Pulmonary artery endothelial cell (primary cell): ENCODE results near the gene ANGPTL7. TPM values are rescaled to one million over a fixed set of nuclear protein-coding genes. Genes with fewer than 3 reads are reported as not detected.
"Not testable (repeated sequence)": the region's sequence is repeated elsewhere in the genome, so short reads cannot be mapped to it uniquely, and the experiment has no call there.

Source experiments
- DNase-seq: peaks from one replicate; pipeline ENCODE4 v3.0.0-alpha.2; 2011; ENCODE audit warnings: low read depth, low spot score
- total RNA-seq: library from RNA; depleted of rRNA; stranded (reverse); fragments of >200 nt; gene quantifications from 2 replicates; pipeline ENCODE4 v1.2.3, GENCODE V29; 2014

Gene ANGPTL7, protein sequence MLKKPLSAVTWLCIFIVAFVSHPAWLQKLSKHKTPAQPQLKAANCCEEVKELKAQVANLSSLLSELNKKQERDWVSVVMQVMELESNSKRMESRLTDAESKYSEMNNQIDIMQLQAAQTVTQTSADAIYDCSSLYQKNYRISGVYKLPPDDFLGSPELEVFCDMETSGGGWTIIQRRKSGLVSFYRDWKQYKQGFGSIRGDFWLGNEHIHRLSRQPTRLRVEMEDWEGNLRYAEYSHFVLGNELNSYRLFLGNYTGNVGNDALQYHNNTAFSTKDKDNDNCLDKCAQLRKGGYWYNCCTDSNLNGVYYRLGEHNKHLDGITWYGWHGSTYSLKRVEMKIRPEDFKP
- not detected in 2 replicates for total RNA-seq

DNA sequence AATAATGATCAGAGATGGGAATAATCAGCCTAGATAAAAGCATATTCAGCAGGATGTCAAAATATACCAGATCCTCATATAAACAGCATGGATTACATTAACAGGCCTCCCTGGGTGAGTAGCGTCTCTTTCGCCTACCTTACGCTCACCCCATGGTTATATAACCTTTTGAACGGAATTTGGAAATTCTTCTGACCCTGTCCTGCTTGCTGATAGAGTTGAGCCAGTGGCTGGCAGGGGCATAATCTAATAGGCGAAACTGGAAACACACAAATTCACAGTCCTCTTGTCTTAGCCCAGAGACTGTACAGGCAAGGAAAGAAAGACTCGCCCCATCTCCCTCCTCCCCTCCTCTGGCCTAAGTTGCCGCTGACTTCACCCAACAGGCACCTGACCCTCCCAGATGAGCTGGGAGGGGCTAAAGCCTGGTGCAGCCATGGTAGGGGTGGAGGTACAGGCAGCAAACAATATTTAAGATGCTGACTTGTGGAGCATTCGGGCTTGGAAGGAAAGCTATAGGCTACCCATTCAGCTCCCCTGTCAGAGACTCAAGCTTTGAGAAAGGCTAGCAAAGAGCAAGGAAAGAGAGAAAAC lies at the start of gene ANGPTL7:
TSS of gene ANGPTL7 (plus strand) at position 498 of the 594 bp plus-strand sequence. CDS start 225 bp downstream, outside the sequence.
- DNase-seq, result no peak

DNA sequence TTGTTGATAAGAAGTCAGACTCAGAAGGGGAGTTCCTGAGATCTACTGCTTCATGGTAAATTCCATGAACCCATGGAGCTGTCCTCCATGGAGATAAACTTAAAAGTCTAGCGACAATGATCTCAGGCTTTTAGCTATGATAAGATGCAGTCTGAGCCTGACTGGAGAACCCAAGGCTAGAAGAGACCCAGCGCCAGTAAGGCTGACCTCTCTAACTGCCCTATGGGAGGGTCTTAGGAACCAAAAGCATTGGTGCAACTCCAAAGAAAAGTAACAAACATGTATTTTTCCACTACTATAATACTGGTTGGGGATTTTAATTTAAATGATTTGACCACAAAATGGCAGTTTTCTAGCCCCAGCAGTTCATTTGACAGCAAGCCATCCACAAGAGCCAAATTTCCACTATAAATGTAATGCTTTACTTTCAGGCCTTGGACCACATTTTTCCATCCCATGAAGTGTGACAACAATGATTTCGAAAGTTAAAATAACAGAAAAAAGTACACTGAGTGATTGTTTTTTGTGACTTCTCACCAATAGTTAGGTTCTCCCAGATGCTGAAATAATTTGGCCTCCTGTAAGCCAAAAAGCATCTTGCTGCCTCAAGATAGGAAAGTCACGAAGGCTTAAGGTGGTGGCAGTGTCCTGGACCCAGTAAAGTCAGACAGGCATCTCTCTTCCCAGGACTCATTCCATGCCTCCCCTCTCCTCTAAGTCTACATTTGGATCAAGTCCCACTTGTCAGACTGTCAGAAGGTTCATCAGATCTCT lies 46.4 kb upstream of the ANGPTL7 start:
- no peak for DNase-seq

DNA sequence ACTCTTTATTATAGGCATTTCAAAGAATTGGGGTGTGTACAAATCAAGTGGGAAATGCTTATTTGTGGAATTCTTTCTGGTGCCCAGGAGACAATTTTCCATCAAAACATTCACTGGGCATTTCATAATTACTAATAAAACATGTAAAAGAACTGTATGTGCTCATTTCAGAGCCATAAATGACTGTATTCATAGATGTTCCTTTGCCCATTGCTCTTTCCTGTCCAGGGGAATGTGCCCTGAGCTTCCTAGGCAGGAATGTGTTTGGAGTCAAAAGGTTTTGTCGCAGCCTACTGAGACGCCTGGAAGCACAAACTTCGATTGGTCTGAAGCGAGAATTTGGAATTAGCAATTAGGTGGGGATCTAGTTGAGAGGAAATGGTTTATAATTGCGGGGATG lies 45.8 kb upstream of the ANGPTL7 start:
- no peak for DNase-seq

DNA sequence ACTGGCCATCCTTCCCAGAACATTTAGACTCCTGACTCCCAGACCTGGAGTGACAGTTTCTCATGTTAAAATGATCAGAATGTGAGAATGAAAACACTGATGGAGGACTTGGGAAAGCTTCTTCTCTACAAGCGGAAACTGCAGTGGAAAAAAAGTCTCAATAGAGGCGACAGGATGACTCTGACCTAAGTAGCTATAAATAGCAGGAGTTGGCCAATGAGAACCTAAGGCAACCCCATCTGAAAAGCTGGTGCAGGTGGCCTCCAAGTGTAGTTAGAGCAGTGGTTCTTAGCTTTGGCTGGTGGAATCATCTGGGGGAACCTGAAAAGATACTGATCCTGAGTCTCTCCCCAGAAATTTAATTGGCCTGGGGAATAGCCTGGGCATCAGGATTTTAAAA lies 45.2 kb upstream of the ANGPTL7 start:
- DNase-seq, result no peak

DNA sequence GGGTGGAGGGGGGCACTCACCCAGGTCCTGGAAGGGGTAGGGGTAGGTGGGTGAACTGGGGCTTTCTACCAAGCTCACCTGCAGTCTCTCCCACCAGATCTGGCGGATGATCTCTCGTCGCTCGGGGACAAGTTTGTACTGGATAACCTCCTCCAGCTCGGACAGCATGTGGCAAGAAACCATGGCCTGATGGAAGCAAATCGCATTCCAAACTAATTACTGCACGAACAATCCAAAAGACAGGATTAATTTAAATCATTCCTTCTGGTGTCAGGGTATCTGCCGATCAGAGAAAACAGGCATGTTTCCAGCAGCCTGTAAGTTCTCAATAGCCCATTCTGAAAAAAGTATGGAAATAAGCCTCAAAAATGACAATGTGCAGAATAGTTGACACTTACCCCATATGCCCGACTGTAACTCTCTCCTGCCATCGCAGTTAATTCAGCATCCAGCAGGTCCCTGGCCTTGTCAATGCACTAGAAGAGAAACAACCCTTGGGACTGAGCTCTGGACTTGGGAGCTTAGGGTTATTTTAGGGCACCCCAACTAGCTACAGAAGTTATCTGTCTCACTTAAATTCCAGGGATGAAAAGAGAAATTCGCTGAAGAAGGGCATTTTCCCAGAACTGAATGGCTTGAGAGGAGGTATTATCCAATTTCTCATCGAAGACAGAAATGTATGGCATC lies 44.4 kb upstream of the ANGPTL7 start:
- no peak for DNase-seq

DNA sequence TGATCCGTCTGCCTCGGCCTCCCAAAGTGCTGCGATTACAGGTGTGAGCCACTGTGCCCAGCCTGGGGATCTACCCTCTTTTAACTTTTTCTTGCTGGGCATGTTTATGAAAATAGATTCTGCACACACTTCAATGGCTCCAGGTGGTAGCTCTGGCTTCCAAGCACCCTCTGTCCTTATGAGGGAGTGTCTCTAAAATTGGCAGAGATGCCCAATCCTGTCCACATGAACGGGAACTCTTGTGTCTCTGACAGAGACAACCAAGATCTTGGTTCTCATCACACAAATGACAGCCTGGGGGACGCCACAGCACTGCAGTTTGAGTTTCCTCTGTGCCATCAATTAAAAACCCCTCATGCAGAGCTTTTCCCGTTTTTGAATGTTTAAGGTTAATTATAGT lies 43.4 kb upstream of the ANGPTL7 start:
- DNase-seq, result no peak

DNA sequence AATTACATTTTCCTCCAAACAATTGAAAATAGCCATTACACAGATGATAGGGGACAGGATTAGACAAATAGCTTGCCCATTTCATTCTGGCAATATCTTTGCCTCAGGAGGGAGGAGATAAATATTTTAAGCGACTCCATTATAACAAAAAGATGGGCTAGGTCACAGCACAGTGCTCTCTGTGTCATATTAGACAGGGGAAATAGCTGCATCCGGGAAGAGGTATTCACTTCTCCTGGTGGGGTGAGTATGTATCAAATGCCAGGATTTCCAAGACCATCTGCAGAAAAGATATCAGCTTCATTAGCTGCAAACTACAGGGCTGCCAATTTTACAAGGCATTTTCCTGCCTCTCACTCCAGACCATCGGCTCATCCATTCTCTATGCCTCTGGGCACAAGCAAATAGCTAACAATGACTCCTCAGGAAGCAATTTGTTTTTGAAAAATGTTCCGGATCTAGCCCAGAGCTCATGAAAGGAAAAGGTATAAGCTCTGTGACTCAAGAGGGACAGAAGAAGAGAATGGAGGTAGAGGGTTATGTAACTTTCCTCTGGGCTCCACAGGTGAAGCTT lies 41.9 kb upstream of the ANGPTL7 start:
- peak; percentile 49 for DNase-seq

DNA sequence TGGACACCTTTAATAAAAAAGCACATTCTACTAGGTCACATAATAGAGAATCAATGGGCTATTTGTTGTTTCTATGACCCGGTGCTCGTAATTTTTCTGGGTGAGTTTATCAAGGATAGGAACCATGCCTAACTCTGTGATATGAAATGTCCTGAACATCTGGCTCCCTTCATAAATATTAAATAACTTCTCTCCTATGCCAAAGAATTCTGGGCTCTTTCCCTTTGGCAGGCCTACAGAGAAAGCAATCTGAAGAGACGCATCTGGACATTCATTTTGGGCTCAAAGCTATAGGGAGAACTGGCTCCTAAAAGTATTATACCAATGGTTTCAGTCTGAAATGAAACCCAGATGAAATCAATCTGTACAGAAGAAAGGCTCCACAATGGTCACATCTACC lies 38.8 kb upstream of the ANGPTL7 start:
- DNase-seq, result no peak

DNA sequence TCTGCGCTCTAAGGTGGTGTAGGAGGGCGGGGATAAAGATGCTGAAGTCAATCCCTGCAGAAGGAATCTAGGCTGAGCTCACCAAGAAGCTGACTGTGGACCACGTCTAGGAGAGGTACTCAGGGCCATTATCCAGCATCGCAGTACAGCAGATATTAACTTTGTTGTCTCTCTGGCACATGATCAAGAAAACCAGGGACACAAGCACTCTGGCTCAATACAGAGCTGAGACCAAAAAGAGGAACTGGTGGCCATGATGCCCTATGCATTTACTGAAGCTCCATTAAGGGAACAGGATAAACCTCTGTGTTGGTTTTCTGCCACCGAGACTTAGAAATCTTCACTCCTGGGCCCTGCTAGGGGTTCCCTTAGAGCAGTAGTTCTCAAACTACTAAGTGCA lies 38.0 kb upstream of the ANGPTL7 start:
- no peak for DNase-seq

DNA sequence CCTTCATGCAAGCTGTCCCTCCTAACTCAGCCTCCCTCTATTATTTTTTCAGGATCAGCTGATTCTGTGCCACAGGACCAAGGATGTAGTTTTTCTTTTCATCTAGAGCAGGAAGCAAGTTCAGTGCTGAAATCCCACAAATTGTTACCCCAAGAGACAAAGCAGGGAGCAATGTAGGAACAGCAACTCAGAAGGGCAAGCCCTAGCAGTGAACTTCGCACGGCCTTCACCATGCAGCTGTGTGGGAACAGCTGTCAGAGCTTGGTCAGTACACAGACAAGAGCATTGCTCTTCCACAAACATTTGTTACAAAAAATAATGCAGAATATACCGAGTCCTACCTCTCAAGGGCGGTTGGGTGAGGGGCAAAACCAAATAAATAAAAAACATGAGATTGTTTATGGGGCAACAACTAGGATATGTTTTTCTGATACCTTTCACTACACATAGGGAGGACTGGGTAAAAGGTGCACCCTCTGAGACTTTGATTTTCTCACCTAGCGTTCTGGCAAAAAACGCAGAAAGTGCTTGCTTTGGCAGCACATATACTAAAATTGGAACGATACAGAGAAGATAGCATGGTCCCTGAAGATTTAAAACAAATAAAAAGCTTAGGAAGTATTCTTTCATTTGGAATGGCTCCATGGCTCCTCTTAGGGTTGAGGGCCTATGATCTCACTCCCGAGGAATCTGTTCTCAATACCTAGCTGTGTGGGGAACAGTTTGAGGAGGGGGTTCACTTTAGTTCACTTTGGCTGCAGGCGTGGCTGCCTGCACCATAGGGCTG lies 37.1 kb upstream of the ANGPTL7 start:
- DNase-seq, result no peak

DNA sequence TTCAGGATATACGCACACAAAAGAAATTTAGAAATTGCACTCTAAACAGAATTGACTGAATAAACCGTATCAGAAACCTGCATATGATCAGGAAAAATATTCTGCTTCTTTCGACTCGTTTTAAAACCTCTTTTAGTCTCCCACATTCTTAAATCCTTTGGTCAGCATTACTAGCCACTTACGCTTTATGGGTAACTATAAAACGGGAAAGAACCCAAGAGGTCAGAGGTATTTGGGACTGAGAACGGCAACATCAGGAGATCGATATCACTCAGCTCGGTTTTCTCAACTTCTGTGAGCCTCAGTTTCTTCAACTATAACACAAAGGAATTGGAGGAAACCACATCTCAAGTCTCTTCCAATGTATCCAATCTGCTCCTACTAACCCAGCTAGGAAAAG lies 36.4 kb upstream of the ANGPTL7 start:
- DNase-seq, result no peak

DNA sequence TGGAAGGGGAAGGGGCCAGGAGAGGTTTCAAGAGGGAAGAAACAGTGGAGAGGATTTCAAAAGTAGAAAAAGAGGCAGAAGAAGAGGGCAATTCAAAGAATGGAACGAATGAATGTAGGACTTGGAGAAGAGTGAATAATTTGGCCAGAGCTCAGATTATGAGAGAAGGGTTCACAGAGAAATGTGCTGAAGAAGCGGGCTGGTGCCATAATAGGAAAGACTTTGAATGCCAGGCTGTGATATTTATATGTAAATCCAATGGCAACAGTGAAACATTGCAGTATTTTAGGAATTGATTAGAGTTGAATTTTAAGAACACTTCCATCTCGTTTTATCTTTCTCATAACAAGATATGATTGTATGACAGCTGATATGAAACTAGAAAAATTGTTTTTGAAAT lies 36.0 kb upstream of the ANGPTL7 start:
- DNase-seq, result no peak

DNA sequence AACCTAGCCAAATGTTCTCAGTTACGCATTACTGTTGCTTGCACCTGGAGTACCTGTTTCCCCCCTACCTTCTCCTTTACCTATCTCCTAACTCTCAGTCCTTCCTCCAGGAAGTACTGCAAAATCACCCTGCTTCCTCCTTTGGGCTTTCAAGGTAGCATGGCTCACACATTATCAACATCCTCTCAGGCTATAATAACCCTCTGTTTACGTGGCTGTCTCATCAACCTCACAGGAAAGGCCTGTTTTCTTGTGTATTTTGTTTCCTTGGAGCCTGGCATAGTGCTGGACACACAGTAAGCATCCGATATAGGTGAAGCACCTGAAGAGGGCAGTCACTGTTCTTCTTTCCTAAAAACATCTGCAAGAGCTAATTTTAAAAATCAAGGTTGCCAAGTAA lies 32.7 kb upstream of the ANGPTL7 start:
- DNase-seq, result no peak

DNA sequence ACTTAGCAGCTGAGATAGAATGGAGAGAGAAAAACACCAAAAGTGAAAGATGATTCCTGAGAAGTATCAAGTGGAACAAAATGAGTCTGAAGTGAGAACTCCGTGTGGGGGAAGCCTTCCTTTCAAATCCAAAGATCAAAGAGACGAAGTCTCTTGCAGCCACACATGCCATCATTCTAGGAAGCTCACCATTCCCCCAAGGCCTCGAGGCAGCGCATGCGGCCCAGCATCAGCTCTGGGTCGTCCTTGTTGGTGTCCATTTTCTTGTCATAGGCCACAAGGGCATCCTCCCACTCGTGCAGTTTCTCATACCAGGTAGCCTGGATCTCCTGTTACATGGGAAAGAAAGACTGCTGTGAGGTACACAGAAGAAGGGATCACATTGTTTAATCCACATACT lies 32.2 kb upstream of the ANGPTL7 start:
- no peak for DNase-seq

DNA sequence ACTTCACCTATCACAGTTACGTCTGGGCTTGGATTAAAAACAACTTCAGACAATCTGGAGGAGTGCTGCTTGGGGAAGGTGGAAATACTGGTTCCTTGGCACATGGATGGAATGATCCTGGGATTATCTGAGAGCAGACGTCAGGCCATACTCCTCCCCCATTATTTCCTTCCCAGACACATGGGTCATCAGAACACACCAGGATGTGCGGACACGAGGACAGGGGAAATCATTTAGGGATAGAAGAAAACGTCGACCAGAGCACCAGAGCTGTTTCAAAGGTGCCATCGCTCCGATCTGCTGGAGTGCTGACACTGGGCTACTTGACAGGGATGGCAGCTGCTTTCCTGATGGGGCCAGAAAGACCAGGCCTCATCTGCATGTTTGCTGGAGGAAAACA lies 31.8 kb upstream of the ANGPTL7 start:
- DNase-seq, result no peak

DNA sequence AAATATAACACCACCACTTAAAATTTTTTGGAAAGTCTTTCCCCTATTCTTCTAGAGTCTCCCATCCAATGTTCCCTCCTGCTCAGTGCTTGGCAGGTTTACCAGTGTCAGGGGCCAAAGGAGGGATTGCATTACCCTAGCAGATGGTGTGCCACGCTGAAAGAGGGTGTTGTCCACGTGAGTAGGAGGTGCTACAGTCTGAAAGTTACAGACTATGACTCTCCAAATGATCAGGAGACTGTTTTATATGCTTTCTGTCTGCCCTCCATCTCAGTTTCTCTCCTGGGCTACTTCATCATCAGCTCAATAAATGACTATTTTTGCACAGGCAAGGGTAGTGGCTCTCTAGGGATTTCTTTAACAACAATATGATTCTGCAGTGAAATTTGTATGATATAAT lies 31.3 kb upstream of the ANGPTL7 start:
- DNase-seq, result no peak

DNA sequence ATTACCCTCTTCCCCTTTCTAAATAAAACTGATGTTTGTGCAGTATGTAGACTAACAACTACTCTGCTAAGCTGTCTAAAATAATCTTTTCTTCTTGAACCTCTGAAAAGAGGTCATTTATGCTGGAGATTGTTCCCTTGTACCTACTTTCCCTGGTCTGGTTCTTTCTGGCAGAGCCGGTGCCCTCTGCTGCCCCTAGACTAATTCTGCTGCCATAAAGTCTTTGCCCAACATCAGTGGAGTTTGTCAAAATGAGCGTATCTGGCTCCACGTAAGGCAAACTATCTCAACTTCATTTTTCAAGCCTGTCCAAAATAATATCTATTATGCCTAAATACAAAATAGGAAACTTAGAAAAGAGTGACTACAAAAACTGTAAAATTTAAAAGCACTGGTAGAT lies 30.9 kb upstream of the ANGPTL7 start:
- no peak for DNase-seq

DNA sequence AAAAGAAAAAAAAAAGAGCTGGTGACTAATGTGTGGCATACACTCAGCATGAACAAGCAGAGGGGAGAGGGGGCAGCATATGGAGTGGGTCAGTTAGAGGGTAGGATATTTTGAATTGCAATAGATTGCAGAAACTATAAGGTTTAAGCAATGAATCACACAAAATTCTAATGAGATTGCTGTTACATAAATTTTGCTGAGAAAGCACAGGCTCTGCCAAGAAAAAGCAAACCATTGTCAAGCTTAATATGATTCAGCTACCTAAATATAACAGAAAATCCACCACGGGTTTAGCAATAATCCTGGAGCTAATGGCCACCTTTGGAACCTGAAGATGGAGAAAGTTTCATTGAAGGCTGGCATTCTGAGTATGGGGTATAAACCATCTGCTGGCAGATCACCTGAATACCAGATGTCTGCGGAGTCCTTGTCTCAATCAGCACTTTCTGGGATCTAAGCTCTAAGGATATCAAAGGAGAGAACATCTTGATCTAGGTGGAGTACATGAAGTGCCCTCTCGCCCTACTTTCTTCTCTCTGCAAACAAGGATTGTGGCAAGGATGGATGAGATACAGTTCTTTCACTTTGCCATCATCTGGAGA lies 30.3 kb upstream of the ANGPTL7 start:
- DNase-seq, result no peak

DNA sequence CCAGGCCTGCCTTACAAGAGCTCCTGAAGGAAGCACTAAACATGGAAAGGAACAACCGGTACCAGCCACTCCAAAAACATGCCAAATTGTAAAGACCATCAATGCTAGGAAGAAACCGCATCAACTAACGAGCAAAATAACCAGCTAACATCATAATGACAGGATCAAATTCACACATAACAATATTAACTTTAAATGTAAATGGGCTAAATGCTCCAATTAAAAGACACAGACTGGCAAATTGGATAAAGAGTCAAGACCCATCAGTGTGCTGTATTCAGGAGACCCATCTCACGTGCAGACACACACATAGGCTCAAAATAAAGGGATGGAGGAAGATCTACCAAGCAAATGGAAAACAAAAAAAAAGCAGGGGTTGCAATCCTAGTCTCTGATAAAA lies 26.4 kb upstream of the ANGPTL7 start:
- not testable (repeated sequence) for DNase-seq

DNA sequence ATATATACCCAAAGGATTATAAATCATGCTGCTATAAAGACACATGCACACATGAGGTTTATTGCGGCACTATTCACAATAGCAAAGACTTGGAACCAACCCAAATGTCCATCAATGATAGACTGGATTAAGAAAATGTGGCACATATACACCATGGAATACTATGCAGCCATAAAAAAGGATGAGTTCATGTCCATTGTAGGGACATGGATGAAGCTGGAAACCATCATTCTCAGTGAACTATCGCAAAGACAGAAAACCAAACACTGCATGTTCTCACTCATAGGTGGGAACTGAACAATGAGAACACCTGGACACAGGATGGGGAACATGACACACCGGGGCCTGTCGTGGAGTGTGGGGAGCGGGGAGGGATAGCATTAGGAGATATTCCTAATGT lies 22.4 kb upstream of the ANGPTL7 start:
- not testable (repeated sequence) for DNase-seq
